Measurements from ENCODE around the gene RBX1.

The RBX1 gene

DNA sequence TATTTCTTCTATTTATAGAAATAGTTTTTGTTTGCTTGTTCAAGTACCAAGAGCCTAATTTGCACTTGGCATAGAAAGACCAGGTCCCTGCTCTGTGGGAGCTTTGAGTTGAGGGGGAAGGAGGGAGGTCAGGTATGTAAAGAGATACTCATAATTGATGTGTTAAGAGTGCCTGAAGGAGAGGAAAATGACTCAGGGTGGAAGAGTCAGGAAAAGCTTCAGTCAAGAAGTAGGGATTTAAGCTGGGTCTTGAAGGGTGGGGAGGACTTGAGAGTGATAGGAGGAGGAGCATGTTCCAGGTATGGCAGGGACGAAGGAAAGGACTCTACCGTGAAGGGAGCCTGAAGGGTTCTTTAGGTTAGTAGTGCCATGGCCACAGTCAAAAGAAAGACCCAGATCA lies 9.0 kb downstream of the RBX1 start:
- POLR2A ChIA-PET = interaction anchor here (1.2 to 1.7 kb wide), 2 partner anchors 9 to 13 kb away, joined by 3 read pairs; partner anchors contain the start of gene RBX1
- TF ChIP-seq, protein P1, sequence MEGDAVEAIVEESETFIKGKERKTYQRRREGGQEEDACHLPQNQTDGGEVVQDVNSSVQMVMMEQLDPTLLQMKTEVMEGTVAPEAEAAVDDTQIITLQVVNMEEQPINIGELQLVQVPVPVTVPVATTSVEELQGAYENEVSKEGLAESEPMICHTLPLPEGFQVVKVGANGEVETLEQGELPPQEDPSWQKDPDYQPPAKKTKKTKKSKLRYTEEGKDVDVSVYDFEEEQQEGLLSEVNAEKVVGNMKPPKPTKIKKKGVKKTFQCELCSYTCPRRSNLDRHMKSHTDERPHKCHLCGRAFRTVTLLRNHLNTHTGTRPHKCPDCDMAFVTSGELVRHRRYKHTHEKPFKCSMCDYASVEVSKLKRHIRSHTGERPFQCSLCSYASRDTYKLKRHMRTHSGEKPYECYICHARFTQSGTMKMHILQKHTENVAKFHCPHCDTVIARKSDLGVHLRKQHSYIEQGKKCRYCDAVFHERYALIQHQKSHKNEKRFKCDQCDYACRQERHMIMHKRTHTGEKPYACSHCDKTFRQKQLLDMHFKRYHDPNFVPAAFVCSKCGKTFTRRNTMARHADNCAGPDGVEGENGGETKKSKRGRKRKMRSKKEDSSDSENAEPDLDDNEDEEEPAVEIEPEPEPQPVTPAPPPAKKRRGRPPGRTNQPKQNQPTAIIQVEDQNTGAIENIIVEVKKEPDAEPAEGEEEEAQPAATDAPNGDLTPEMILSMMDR (IDR thresholded peaks at IDR 0.05; ENCODE audit: insufficient read depth, low read length, missing control alignments) = no peak
- no peak for DNase-seq (ENCODE audit: low read depth, low spot score)
- no peak overlapping the region for H3K4me3 ChIP-seq (ENCODE audit: low read depth, low read length)
- CTCF ChIA-PET = no interaction called here

DNA sequence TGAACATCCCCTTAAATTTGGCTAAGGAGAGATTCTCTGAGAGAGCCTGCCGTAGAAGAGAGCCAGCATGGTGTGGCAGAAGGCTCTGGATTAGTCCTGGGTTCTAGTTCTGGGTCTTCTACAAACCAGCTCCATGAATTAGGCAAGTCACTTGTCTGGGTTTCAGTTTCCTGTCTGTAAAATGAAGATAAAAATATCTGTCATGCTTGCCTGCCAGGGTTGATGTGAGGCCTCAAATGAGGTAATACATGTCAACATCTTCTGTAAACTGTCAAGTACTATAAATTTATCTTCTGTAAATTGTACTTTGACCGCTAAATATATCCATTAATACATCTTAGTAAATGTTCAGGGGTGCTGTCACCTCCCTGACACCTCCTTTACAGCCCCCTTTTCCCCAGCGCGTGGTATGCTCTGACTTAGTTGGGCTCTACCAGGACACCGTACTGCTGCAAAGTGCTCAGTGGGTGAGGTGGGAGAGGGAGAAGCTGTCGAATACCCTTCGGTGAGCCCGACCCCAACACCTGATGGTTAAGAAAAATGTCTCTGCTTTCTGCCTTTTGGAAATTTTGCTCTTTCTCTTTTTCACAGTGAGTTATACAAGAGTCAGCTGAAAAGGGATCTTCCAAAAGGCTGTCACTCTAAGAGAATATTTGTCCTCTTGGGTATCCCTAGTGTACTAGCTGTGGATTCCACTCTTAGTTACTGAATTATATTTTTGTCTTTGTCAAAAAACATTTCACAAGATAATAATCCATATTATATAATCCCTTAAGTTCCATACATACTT lies 15.0 kb downstream of the RBX1 start:
- no peak overlapping the region for H3K4me3 ChIP-seq (ENCODE audit: low read depth, low read length)
- no peak for DNase-seq (ENCODE audit: low read depth, low spot score)
- ChIA-PET CTCF (interaction anchor here (2.4 kb wide), 1 partner anchor 44 kb away, joined by 11 read pairs; no protein-coding TSS in a partner anchor), POLR2A (no interaction called here)
- TF ChIP-seq, protein P1 (IDR thresholded peaks at IDR 0.05; ENCODE audit: insufficient read depth, low read length, missing control alignments) = no peak

DNA sequence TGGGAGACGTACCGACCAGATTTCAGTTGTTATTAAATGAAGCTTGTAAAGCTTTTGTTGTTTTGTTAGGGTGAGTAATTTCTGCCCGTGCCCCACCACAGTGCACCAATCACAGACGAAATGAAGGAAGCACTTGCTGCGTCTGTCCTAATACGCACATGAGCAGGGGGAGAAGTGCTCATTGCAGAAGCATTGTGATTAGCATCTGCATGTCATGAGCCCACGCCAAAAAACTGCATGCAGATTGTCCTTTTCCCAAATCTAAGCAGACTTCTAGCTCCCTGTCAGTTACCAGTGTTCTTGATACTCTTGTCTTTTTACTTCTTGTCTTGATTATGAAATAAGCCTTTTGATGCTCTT lies 15.5 kb downstream of the RBX1 start:
- no peak for DNase-seq (ENCODE audit: low read depth, low spot score)
- POLR2A ChIA-PET = no interaction called here

DNA sequence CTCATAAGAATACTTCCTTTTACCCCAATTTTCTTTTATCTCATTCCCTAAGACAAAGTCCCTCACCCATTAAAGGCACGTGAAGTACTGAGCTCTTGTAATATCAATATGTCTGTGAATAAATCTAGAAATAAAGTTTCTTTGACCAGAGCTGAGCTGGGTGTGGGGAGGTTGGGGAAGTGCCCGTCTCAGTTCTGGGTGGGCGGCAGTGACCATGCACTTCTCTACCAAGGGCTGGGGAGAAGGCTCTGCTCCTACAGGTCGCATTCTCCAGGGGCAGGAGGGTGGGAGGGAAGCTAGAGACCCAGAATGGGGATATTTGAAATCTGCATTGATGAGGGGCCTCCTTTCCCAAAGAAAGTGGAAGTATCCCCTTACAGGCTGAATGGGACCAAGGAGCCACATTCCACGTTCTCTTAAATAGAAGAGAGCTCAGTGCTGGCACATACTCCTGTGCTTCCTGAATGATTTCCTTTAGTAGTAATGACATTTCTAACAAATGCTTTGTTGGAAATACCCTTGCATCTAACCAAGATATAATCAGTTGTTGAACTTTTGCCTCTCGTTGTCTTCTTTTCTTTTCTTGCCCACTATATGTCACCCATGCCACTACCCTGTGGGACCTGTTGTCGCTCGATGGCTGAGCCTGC lies 16.1 kb downstream of the RBX1 start:
- TF ChIP-seq, protein P1 (IDR thresholded peaks at IDR 0.05; ENCODE audit: insufficient read depth, low read length, missing control alignments) = no peak
- ChIA-PET CTCF (interaction anchor here (2.4 kb wide), 1 partner anchor 45 kb away, joined by 11 read pairs; no protein-coding TSS in a partner anchor), POLR2A (no interaction called here)
- H3K4me3 ChIP-seq (ENCODE audit: low read depth, low read length) = no peak overlapping the region
- DNase-seq (ENCODE audit: low read depth, low spot score) = no peak

More for the DNA sequence above, 15.5 kb downstream of the RBX1 start:
- no peak overlapping the region for H3K4me3 ChIP-seq (ENCODE audit: low read depth, low read length)
- CTCF ChIA-PET = interaction anchor here (2.4 kb wide), 1 partner anchor 44 kb away, joined by 11 read pairs; no protein-coding TSS in a partner anchor
- TF ChIP-seq, protein P1 (IDR thresholded peaks at IDR 0.05; ENCODE audit: insufficient read depth, low read length, missing control alignments) = no peak

DNA sequence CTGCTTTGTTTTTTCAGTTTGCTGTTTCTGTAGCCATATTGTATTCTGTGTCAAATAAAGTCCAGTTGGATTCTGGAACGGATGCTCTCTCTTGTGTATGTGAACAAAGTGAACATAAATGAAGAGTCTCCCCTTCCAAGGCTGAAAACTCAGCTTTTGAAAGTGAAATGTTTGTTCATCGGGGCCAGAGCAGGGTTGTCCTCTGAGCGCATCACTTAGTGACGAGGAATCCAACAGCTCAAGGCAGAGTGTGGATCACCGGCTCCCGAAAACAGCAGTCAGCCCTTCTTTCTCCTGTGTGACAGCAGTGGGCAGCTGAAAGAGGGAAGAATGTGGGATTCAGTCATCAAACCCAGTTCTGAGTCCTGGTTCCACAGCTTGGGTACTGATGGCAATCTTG lies 21.4 kb downstream of the RBX1 start:
- ChIA-PET CTCF (interaction anchor here (1.1 to 1.5 kb wide), 2 partner anchors 9 to 15 kb away, joined by 3 to 5 read pairs; no protein-coding TSS in a partner anchor), POLR2A (no interaction called here)
- H3K4me3 ChIP-seq (ENCODE audit: low read depth, low read length) = no peak overlapping the region
- TF ChIP-seq, protein P1 (IDR thresholded peaks at IDR 0.05; ENCODE audit: insufficient read depth, low read length, missing control alignments) = no peak
- DNase-seq (ENCODE audit: low read depth, low spot score) = no peak

DNA sequence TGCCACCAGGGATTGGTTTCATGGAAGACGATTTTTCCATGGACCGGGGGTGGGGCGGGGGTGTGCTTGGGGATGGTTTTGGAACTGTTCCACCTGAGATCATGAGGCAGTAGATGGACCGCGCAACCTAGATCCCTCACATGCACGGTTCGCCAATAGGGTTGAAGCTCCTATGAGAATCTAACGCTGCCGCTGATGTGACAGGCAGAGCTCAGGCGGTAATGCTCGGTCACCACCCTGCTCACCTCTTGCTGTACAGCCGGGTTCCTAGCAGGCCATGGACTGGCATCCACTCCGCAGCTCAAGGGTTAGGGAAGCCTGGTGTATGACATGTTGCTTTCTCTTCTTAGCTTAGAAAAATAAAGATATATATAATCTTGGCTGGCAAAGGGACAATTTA lies 22.0 kb downstream of the RBX1 start:
- ChIA-PET CTCF (interaction anchor here (1.1 kb wide), 1 partner anchor 10 kb away, joined by 3 read pairs; no protein-coding TSS in a partner anchor), POLR2A (interaction anchor here (1.5 kb wide), 1 partner anchor 13 kb away, joined by 3 read pairs; no protein-coding TSS in a partner anchor)
- H3K4me3 ChIP-seq (ENCODE audit: low read depth, low read length) = no peak overlapping the region
- DNase-seq (ENCODE audit: low read depth, low spot score) = no peak
- TF ChIP-seq, protein P1 (IDR thresholded peaks at IDR 0.05; ENCODE audit: insufficient read depth, low read length, missing control alignments) = no peak
